Breast epithelium (tissue), 4 donors: ENCODE data around the gene DEK. TPM values are rescaled to one million over a fixed set of nuclear protein-coding genes. Genes with fewer than 3 reads are reported as not detected.

Source experiments
- DNase-seq, 2 donors: peaks; one replicate each; pipeline ENCODE4 v3.0.0-alpha.2; 2019; ENCODE audit warnings: low spot score in 2 of 2
- H3K27ac ChIP-seq, 2 donors: fragments of 200-600 bp; sonication (generic) in 1 of 2; one replicate each; pipeline ENCODE4 v1.5.1; 2016 to 2019; ENCODE audit warnings: mild to moderate bottlenecking in 1 of 2
- H3K27me3 ChIP-seq, 2 donors: fragments of 200-600 bp; sonication (generic) in 1 of 2; one replicate each; pipeline versions ENCODE4 v1.5.1 to v1.6.0; 2017 to 2019; ENCODE audit warnings: control low read depth in 1 of 2, mild to moderate bottlenecking in 1 of 2
- H3K36me3 ChIP-seq: fragments of 200-600 bp; one replicate; pipeline ENCODE4 v1.5.1; 2019
- H3K4me1 ChIP-seq, 2 donors: fragments of 200-600 bp; sonication (generic); one replicate each; pipeline ENCODE4 v1.5.1; 2016 to 2019; ENCODE audit warnings: control low read depth in 1 of 2
- H3K4me3 ChIP-seq, 3 donors: fragments of 200-600 bp; sonication (generic); 1 replicate in 2 of 3; 2 replicates in 1 of 3; pipeline ENCODE4 v1.5.1; 2016 to 2019; ENCODE audit warnings: mild to moderate bottlenecking in 3 of 3, moderate library complexity in 2 of 3
- H3K9me3 ChIP-seq, 2 donors: fragments of 200-600 bp; sonication (generic) in 1 of 2; one replicate each; pipeline ENCODE4 v1.5.1; 2016 to 2019; ENCODE audit warnings: control low read depth in 1 of 2
- CTCF ChIP-seq, 3 donors: fragments of 450-650 bp; IDR thresholded peaks; one replicate each; pipeline ENCODE4 v1.5.1; 2016 to 2017; ENCODE audit warnings: antibody characterized with exemption in 3 of 3, mild to moderate bottlenecking in 3 of 3, moderate library complexity in 3 of 3
- POLR2A ChIP-seq: fragments of 450-650 bp; IDR thresholded peaks from one replicate; pipeline ENCODE4 v1.6.1; 2016; ENCODE audit warnings: antibody characterized with exemption, mild to moderate bottlenecking, moderate library complexity
- POLR2AphosphoS5 ChIP-seq, 3 donors: sonication (generic); formaldehyde crosslinking; IDR thresholded peaks; one replicate each; pipeline ENCODE4 v1.6.1; 2017; ENCODE audit warnings: antibody characterized with exemption in 3 of 3
- intact Hi-C: fragments of 100-400 bp; cut with DNase I; formaldehyde crosslinking; loops from one replicate; pipeline ENCODE4 v1.15.1; 2023; ENCODE audit warnings: low total_unique reads
- total RNA-seq, 3 donors: library from RNA; depleted of rRNA; stranded (reverse); fragments of >200 nt; gene quantifications; one replicate each; pipeline ENCODE4 v1.1.0, GENCODE V29; 2016

DEK gene
- total RNA-seq, 3 donors from 2014 or later = 107 to 162 (median 125) TPM

GRCh38 chr6:18306977-18307376 is 42.6 kb upstream of the DEK start:
- Histone ChIP-seq H3K27ac (no peak overlapping the region), H3K36me3 (no peaks in the 10 kb centered on the region), H3K9me3 (no peaks in the 10 kb centered on the region), H3K4me1 (no peaks in the 10 kb centered on the region), H3K27me3 (no peaks in the 10 kb centered on the region), H3K4me3 (no peak overlapping the region)
- TF ChIP-seq POLR2A (no peak), POLR2AphosphoS5 (IDR thresholded peaks at IDR 0.05) (no peak), CTCF (IDR thresholded peaks at IDR 0.05) (no peak)
- DNase-seq = no peak
- intact Hi-C loops = loop anchor here (10.0 kb wide), 1 partner anchor 908 kb away; no protein-coding TSS in a partner anchor

GRCh38 chr6:18302561-18303439 is 38.5 kb upstream of the DEK start:
- Histone ChIP-seq H3K27me3 (no peaks in the 10 kb centered on the region), H3K27ac (no peak overlapping the region), H3K9me3 (no peaks in the 10 kb centered on the region), H3K36me3 (no peaks in the 10 kb centered on the region), H3K4me1 (no peaks in the 10 kb centered on the region), H3K4me3 (no peak overlapping the region)
- intact Hi-C loops = loop anchor here (10.0 kb wide), 1 partner anchor 912 kb away; no protein-coding TSS in a partner anchor
- TF ChIP-seq POLR2AphosphoS5 (IDR thresholded peaks at IDR 0.05) = no peak
- no peak for TF ChIP-seq POLR2A
- TF ChIP-seq CTCF (IDR thresholded peaks at IDR 0.05) = no peak
- no peak for DNase-seq

- H3K9me3 ChIP-seq = no peaks in the 10 kb centered on the region
- no peak overlapping the region for H3K4me3 ChIP-seq
- TF ChIP-seq POLR2AphosphoS5 (IDR thresholded peaks at IDR 0.05) (no peak), POLR2A (no peak), CTCF (IDR thresholded peaks at IDR 0.05) (no peak)
- H3K27ac ChIP-seq = no peak overlapping the region
- no peaks in the 10 kb centered on the region for H3K36me3 ChIP-seq
- DNase-seq = no peak
- intact Hi-C loops = no loop called here
- H3K27me3 ChIP-seq = no peaks in the 10 kb centered on the region
- no peaks in the 10 kb centered on the region for H3K4me1 ChIP-seq
Measured at GRCh38 chr6:18293076-18293904, 29.0 kb upstream of the DEK start.

GRCh38 chr6:18289283-18289682 is 25.0 kb upstream of the DEK start:
- H3K9me3 ChIP-seq = no peaks in the 10 kb centered on the region
- H3K4me3 ChIP-seq = no peak overlapping the region
- no peaks in the 10 kb centered on the region for H3K27me3 ChIP-seq
- H3K27ac ChIP-seq = no peak overlapping the region
- intact Hi-C loops = no loop called here
- H3K4me1 ChIP-seq = no peaks in the 10 kb centered on the region
- no peaks in the 10 kb centered on the region for H3K36me3 ChIP-seq
- no peak for DNase-seq
- no peak for TF ChIP-seq CTCF (IDR thresholded peaks at IDR 0.05)
- TF ChIP-seq POLR2A = no peak
- TF ChIP-seq POLR2AphosphoS5 (IDR thresholded peaks at IDR 0.05) = no peak

GRCh38 chr6:18284261-18284660 is 19.9 kb upstream of the DEK start:
- TF ChIP-seq POLR2A = no peak
- no peak for TF ChIP-seq CTCF (IDR thresholded peaks at IDR 0.05)
- TF ChIP-seq POLR2AphosphoS5 (IDR thresholded peaks at IDR 0.05) = no peak
- Histone ChIP-seq H3K36me3 (no peaks in the 10 kb centered on the region), H3K27ac (no peak overlapping the region), H3K4me1 (no peaks in the 10 kb centered on the region), H3K4me3 (no peak overlapping the region), H3K9me3 (no peaks in the 10 kb centered on the region), H3K27me3 (peaks cover 0 to 6% of the 10 kb centered on the region in 2 donors)
- no peak for DNase-seq
- intact Hi-C loops = no loop called here
